Left lung (tissue), 10 donors: ENCODE measurements around the gene UXS1. TPM values are rescaled to one million over a fixed set of nuclear protein-coding genes. Genes with fewer than 3 reads are reported as not detected.

Experiments used
- ATAC-seq: fragments of 200-7000 bp; cut with Tn5 transposase; one replicate; pipeline ENCODE4 v1.9.1; 2020; ENCODE audit warnings: moderate library complexity
- DNase-seq, 4 donors: peaks; one replicate each; pipeline ENCODE4 v3.0.0-alpha.2; 2013 to 2020
- H3K27ac ChIP-seq, 2 donors: fragments of 200-600 bp; sonication (generic) in 1 of 2; one replicate each; pipeline versions ENCODE4 v1.5.0 to v1.8.0; 2020 to 2021
- H3K27me3 ChIP-seq, 2 donors: fragments of 200-600 bp; sonication (generic) in 1 of 2; one replicate each; pipeline versions ENCODE4 v1.5.0 to v1.8.0; 2020 to 2021
- H3K36me3 ChIP-seq, 2 donors: fragments of 200-600 bp; sonication (generic) in 1 of 2; one replicate each; pipeline versions ENCODE4 v1.5.0 to v1.8.0; 2020 to 2021
- H3K4me1 ChIP-seq, 2 donors: fragments of 200-600 bp; one replicate each; pipeline ENCODE4 v1.8.0; 2021
- H3K4me3 ChIP-seq, 2 donors: fragments of 200-600 bp; sonication (generic) in 1 of 2; one replicate each; pipeline versions ENCODE4 v1.5.0 to v1.8.0; 2020 to 2021; ENCODE audit warnings: mild to moderate bottlenecking in 1 of 2
- H3K9me3 ChIP-seq, 2 donors: fragments of 200-600 bp; sonication (generic) in 1 of 2; one replicate each; pipeline versions ENCODE4 v1.5.0 to v1.8.0; 2020 to 2021
- intact Hi-C, 2 donors: fragments of 100-400 bp; cut with DNase I; formaldehyde crosslinking; loops; one replicate each; pipeline versions ENCODE4 v1.11.2 to v1.14.2; 2022
- polyA plus RNA-seq, 6 donors: library from polyadenylated mRNA; unstranded; fragments of 120-200 nt; gene quantifications; one replicate each; pipeline ENCODE4 v1.2.1, GENCODE V29; 2013; ENCODE audit not compliant: insufficient read length in 6 of 6
- total RNA-seq, 2 donors: library from RNA; stranded (reverse); fragmentation: NEBNext Ultra II Directional; extraction: Animal tissue kit (Norgen Biotek cat#: 25700); gene quantifications; one replicate each; pipeline ENCODE4 v1.2.1, GENCODE V29; 2021
- TF ChIP-seq, protein P1 (sequence below), 2 donors: fragments of 200-600 bp; sonication (generic) in 1 of 2; IDR thresholded peaks; one replicate each; pipeline versions ENCODE4 v1.5.0 to v1.8.0; 2021; ENCODE audit warnings: antibody characterized with exemption in 2 of 2
- donor health status: DM: no; HTN: yes; CAD: no.
- donor health status: DM: no; HTN: no; CAD: no.

The UXS1 gene
- total and polyA plus RNA-seq, 8 donors: 46.9 to 98.5 (median 87.4) TPM

DNA sequence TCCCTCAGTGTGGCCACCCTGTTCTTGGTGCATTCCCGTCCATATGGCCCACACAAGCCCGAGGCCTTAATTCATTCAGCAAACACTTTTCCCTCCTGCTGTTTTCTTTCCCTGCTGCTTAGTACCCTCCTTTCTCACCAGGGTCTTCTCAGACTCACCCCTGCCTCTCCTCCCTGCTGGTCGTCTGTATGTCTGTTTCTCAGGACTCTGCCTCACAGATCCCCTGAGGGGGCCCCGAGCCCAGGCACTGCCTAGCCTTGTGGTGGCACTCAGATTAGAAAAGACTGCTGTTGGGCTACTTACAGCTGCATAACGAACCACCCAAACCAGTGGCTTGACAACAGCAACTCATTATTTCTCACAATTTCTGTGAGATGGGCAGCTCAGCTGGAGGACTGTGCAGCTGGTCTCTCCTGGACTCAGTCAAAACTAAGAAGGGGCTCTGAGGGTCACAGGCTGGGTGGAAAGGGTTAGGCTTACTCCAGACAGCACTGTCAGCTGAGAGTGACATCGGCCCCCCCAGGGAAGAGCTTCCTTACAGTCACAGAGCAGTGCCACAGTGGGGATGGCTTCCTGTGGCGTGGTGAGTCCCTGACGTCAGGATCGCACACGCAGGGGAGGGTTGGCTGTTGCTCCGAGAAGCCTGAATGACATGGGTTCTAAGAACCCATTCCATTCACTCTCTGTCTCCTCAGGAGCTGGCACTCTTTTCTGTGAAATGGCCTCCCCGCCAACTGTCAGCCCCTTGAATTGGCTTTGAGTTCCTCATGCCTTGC, 139.0 kb downstream of the UXS1 start:
- TF ChIP-seq, protein P1, sequence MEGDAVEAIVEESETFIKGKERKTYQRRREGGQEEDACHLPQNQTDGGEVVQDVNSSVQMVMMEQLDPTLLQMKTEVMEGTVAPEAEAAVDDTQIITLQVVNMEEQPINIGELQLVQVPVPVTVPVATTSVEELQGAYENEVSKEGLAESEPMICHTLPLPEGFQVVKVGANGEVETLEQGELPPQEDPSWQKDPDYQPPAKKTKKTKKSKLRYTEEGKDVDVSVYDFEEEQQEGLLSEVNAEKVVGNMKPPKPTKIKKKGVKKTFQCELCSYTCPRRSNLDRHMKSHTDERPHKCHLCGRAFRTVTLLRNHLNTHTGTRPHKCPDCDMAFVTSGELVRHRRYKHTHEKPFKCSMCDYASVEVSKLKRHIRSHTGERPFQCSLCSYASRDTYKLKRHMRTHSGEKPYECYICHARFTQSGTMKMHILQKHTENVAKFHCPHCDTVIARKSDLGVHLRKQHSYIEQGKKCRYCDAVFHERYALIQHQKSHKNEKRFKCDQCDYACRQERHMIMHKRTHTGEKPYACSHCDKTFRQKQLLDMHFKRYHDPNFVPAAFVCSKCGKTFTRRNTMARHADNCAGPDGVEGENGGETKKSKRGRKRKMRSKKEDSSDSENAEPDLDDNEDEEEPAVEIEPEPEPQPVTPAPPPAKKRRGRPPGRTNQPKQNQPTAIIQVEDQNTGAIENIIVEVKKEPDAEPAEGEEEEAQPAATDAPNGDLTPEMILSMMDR (IDR thresholded peaks at IDR 0.05): no peak
- no peaks in the 10 kb centered on the region for H3K4me1 ChIP-seq
- H3K36me3 ChIP-seq: no peaks in the 10 kb centered on the region
- DNase-seq (no peak), ATAC-seq (no peak)
- H3K27me3 ChIP-seq: no peaks in the 10 kb centered on the region
- intact Hi-C loops: no loop called here
- no peaks in the 10 kb centered on the region for H3K9me3 ChIP-seq
- H3K4me3 ChIP-seq: no peak overlapping the region
- no peak overlapping the region for H3K27ac ChIP-seq

DNA sequence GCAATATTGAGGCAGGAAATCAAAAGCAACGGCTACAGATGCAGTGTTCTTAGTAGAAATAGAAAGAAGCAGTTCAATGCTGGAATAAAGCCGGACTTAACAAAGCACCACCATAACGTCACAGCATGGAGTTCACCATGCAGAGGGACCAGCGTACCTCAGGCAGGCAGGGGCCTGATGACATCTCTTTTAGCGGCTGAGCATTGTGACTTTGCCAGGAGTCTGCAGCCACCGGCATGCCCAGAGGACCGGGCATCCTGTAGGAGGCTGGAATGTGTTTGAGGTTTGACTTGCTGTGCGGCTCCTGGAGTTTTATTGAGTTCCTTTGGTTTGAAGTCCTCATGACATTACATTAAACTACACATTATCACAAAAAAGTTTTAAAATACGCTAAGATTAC, 139.8 kb downstream of the UXS1 start:
- no peaks in the 10 kb centered on the region for H3K27me3 ChIP-seq
- no peaks in the 10 kb centered on the region for H3K36me3 ChIP-seq
- ATAC-seq (no peak), DNase-seq (no peak)
- H3K27ac ChIP-seq: no peak overlapping the region
- H3K4me1 ChIP-seq: no peaks in the 10 kb centered on the region
- intact Hi-C loops: no loop called here
- H3K4me3 ChIP-seq: no peak overlapping the region
- TF ChIP-seq, protein P1 (IDR thresholded peaks at IDR 0.05): no peak
- H3K9me3 ChIP-seq: no peaks in the 10 kb centered on the region

DNA sequence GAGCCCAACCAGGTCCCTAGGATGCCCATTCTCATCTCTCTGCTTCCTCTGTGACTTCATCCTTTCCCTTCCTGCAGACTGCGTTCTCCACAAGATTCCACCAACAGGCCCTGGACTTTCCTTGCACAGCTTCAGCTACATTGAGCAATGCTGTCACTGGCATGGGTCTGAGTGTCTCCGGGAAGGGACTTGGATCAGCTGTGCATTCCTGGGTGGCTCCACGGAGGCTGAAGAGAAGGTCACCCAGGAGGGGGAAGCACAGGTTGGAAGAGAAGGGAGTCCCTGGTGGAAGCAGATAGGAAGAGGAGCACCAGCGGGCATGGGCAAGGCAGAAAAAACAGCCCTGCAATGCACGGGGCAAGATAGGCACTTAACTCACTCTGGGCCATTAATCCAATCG, 140.5 kb downstream of the UXS1 start:
- Histone ChIP-seq H3K9me3 (no peaks in the 10 kb centered on the region), H3K27me3 (no peaks in the 10 kb centered on the region), H3K4me1 (no peaks in the 10 kb centered on the region), H3K27ac (no peak overlapping the region), H3K36me3 (no peaks in the 10 kb centered on the region), H3K4me3 (no peak overlapping the region)
- no peak for ATAC-seq
- intact Hi-C loops: no loop called here
- no peak for DNase-seq
- TF ChIP-seq, protein P1 (IDR thresholded peaks at IDR 0.05): no peak

DNA sequence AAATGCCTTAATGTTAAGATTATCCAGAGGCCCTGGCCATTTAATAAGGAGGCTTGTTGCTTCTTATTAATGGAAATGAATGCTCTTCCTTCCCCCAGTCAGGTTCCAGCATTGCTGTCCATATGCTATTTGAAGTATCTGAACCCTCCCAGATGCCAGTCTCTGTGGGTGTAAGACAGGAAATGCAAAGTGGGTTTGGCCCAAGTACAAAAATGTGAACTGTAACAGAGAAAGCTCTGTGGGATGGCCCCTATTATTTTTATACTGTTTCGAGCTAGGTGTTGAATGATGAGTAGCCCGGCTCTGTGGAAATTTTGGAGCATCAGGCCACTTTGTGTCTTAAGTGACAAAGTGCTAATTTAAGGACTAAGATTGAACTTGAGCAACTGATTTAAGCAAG, 141.0 kb downstream of the UXS1 start:
- ATAC-seq (no peak), DNase-seq (no peak)
- H3K9me3 ChIP-seq: no peaks in the 10 kb centered on the region
- H3K27me3 ChIP-seq: no peaks in the 10 kb centered on the region
- H3K36me3 ChIP-seq: no peaks in the 10 kb centered on the region
- H3K27ac ChIP-seq: no peak overlapping the region
- no peak overlapping the region for H3K4me3 ChIP-seq
- intact Hi-C loops: no loop called here
- H3K4me1 ChIP-seq: no peaks in the 10 kb centered on the region
- TF ChIP-seq, protein P1 (IDR thresholded peaks at IDR 0.05): no peak

DNA sequence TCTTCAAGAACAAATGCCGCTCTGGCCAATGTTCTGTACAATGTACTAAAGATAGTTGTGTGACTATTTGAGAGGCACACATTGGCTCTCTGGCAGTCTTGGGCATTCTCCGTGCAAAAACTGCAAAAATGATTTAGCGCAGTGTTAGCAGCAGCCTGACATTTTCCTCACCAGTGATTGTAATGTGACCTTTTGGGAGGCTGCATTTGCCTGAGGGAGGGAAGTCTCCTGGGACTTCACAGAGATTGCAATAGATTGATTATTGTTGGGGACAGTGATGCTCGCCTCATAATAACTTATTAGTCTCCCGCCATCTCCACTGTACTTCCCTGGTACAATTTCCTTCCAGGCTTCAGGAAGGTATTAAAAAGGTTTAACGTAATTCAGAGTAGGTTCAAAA, 149.2 kb downstream of the UXS1 start:
- H3K9me3 ChIP-seq: no peaks in the 10 kb centered on the region
- intact Hi-C loops: no loop called here
- H3K27ac ChIP-seq: no peak overlapping the region
- no peaks in the 10 kb centered on the region for H3K27me3 ChIP-seq
- no peak overlapping the region for H3K4me3 ChIP-seq
- DNase-seq (no peak), ATAC-seq (no peak)
- H3K4me1 ChIP-seq: no peaks in the 10 kb centered on the region
- TF ChIP-seq, protein P1 (IDR thresholded peaks at IDR 0.05): no peak
- no peaks in the 10 kb centered on the region for H3K36me3 ChIP-seq
